Activated B cell treated with CpG ODN at 0.5 μM for 24 hours (primary cell): Measurements from ENCODE around the gene HMGB2. TPM values are rescaled to one million over a fixed set of nuclear protein-coding genes. Genes with fewer than 3 reads are reported as not detected.

Experiments
- ATAC-seq: fragments of 200-7000 bp; cut with Tn5 transposase; one replicate; pipeline ENCODE4 v1.10.0; 2021; ENCODE audit warnings: low read depth, mild to moderate bottlenecking, moderate library complexity
- CTCF ChIA-PET: fragments of 350-600 bp; sonication (Branson Sonifier 250); formaldehyde crosslinking; loops from one replicate; lab custom pipeline; 2021; ENCODE audit warnings: antibody characterized with exemption; lab: Charles Lee
- POLR2A ChIA-PET: fragments of 350-600 bp; sonication (Branson Sonifier 250); formaldehyde crosslinking; loops from one replicate; lab custom pipeline; 2021; ENCODE audit warnings: antibody characterized with exemption; lab: Charles Lee
- DNase-seq: peaks from one replicate; pipeline ENCODE4 v3.0.0; 2022
- H3K27ac Mint-ChIP-seq: one replicate; pipeline ENCODE4 v1.8.0; 2020; ENCODE audit warnings: mixed read lengths
- H3K27me3 Mint-ChIP-seq: one replicate; pipeline ENCODE4 v1.8.0; 2021; ENCODE audit warnings: mixed read lengths
- H3K36me3 Mint-ChIP-seq: one replicate; pipeline ENCODE4 v1.8.0; 2021; ENCODE audit warnings: low read depth, mixed read lengths
- H3K4me1 Mint-ChIP-seq: one replicate; pipeline ENCODE4 v1.8.0; 2021; ENCODE audit warnings: mixed read lengths
- H3K4me3 Mint-ChIP-seq: one replicate; pipeline ENCODE4 v1.8.0; 2020; ENCODE audit warnings: mild to moderate bottlenecking, mixed read lengths
- H3K9me3 Mint-ChIP-seq: one replicate; pipeline ENCODE4 v1.8.0; 2020; ENCODE audit warnings: mixed read lengths
- CTCF ChIP-seq: fragments of 200-600 bp; IDR thresholded peaks from one replicate; pipeline ENCODE4 v1.8.0; 2022; ENCODE audit warnings: antibody characterized with exemption, mild to moderate bottlenecking
- intact Hi-C: fragments of 100-400 bp; cut with micrococcal nuclease; formaldehyde crosslinking; loops from one replicate; pipeline ENCODE4 v1.15.1; 2024
- total RNA-seq: library from RNA; stranded (reverse); gene quantifications from 2 replicates; pipeline ENCODE4 v1.2.3, GENCODE V29; 2022

The HMGB2 gene
- total RNA-seq, 1 donor from 2014 or later, result 63.2 TPM

GRCh38 chr4:173319696-173320095 is 14.5 kb downstream of the HMGB2 start:
- H3K36me3 Mint-ChIP-seq, result peaks cover 30% of the 10 kb centered on the region
- CTCF ChIA-PET, result interaction anchor here (0.9 to 7.4 kb wide), 11 partner anchors 12 to 296 kb away, joined by 3 to 139 read pairs (median 4); partner anchors contain the start of genes HMGB2 and SAP30
- POLR2A ChIA-PET, result interaction anchor here (2.7 kb wide), 1 partner anchor 14 kb away, joined by 19 read pairs; the partner anchor contains the start of gene HMGB2

GRCh38 chr4:173318648-173319211 is 15.4 kb downstream of the HMGB2 start:
- Mint-ChIP-seq H3K4me3 (no peak overlapping the region), H3K4me1 (no peaks in the 10 kb centered on the region), H3K27ac (no peak overlapping the region), H3K36me3 (peaks cover 28% of the 10 kb centered on the region), H3K27me3 (no peaks in the 10 kb centered on the region), H3K9me3 (no peaks in the 10 kb centered on the region)
- ChIA-PET CTCF (interaction anchor here (0.7 to 7.4 kb wide), 12 partner anchors 9 to 295 kb away, joined by 3 to 139 read pairs (median 4); partner anchors contain the start of genes HMGB2 and SAP30), POLR2A (interaction anchor here (2.7 kb wide), 1 partner anchor 15 kb away, joined by 19 read pairs; the partner anchor contains the start of gene HMGB2)
- DNase-seq (no peak), ATAC-seq (no peak)
- intact Hi-C loops, result loop anchor here (1.0 to 5.0 kb wide), 5 partner anchors 99 to 1000 kb away; no protein-coding TSS in a partner anchor
- TF ChIP-seq CTCF, result peak; percentile 48

More at GRCh38 chr4:173319696-173320095, 14.5 kb downstream of the HMGB2 start:
- no peak overlapping the region for H3K4me3 Mint-ChIP-seq
- TF ChIP-seq CTCF, result no peak
- ATAC-seq (no peak), DNase-seq (no peak)
- H3K27ac Mint-ChIP-seq, result no peak overlapping the region
- no peaks in the 10 kb centered on the region for H3K27me3 Mint-ChIP-seq
- no peaks in the 10 kb centered on the region for H3K9me3 Mint-ChIP-seq
- H3K4me1 Mint-ChIP-seq, result no peaks in the 10 kb centered on the region
- intact Hi-C loops, result loop anchor here (1.0 to 5.0 kb wide), 5 partner anchors 98 to 999 kb away; no protein-coding TSS in a partner anchor

DNA sequence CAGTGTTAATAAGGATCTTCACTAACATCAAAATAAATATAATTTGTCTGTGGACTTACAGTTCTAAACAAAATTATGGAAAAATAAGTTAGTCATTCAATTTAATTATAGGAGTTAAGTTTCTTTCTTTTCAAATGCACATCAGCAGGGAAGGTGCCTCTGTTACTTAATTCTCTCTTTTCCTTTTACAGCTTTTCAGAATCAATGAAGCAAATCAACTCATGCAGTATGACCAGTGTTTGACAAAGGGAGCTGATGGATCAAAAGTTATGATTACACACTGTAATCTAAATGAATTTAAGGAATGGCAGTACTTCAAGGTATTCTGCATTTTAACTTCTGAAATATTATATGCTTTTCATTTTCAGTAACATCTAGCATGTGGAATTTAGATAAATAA is 15.9 kb downstream of the HMGB2 start:
- no peak for TF ChIP-seq CTCF
- Mint-ChIP-seq H3K4me1 (no peaks in the 10 kb centered on the region), H3K36me3 (peaks cover 28% of the 10 kb centered on the region), H3K4me3 (no peak overlapping the region), H3K27me3 (no peaks in the 10 kb centered on the region), H3K27ac (no peak overlapping the region), H3K9me3 (no peaks in the 10 kb centered on the region)
- ChIA-PET CTCF (interaction anchor here (0.6 to 7.4 kb wide), 6 partner anchors 15 to 305 kb away, joined by 3 to 139 read pairs (median 4); partner anchors contain the start of gene SAP30), POLR2A (interaction anchor here (2.7 kb wide), 1 partner anchor 16 kb away, joined by 19 read pairs; the partner anchor contains the start of gene HMGB2)
- no peak for DNase-seq
- ATAC-seq, result no peak
- intact Hi-C loops, result loop anchor here (2.0 to 5.0 kb wide), 3 partner anchors 306 to 1001 kb away; no protein-coding TSS in a partner anchor

- Mint-ChIP-seq H3K4me1 (no peaks in the 10 kb centered on the region), H3K27me3 (no peaks in the 10 kb centered on the region), H3K9me3 (no peaks in the 10 kb centered on the region), H3K4me3 (no peak overlapping the region), H3K27ac (no peak overlapping the region), H3K36me3 (peaks cover 24% of the 10 kb centered on the region)
- ChIA-PET POLR2A (no interaction called here), CTCF (interaction anchor here (1.1 to 7.4 kb wide), 2 partner anchors 53 to 100 kb away, joined by 3 to 139 read pairs; no protein-coding TSS in a partner anchor)
- ATAC-seq, result peak; percentile 57
- intact Hi-C loops, result loop anchor here (5.0 kb wide), 1 partner anchor 305 kb away; no protein-coding TSS in a partner anchor
- DNase-seq, result no peak
- no peak for TF ChIP-seq CTCF
Measured at GRCh38 chr4:173317004-173317403, 17.2 kb downstream of the HMGB2 start.

- intact Hi-C loops, result loop anchor here (5.0 kb wide), 1 partner anchor 304 kb away; no protein-coding TSS in a partner anchor
- CTCF ChIA-PET, result interaction anchor here (1.1 to 7.4 kb wide), 2 partner anchors 54 to 101 kb away, joined by 3 to 139 read pairs; no protein-coding TSS in a partner anchor
- POLR2A ChIA-PET, result no interaction called here
Measured at GRCh38 chr4:173316060-173316459, 18.1 kb downstream of the HMGB2 start.

More at GRCh38 chr4:173316060-173316459, 18.1 kb downstream of the HMGB2 start:
- no peak for TF ChIP-seq CTCF
- no peak for ATAC-seq
- Mint-ChIP-seq H3K4me3 (no peak overlapping the region), H3K27ac (no peak overlapping the region), H3K4me1 (no peaks in the 10 kb centered on the region), H3K9me3 (no peaks in the 10 kb centered on the region), H3K36me3 (peaks cover 21% of the 10 kb centered on the region), H3K27me3 (no peaks in the 10 kb centered on the region)
- DNase-seq, result no peak
